ENCODE data around the gene FNDC3B. TPM values are rescaled to one million over a fixed set of nuclear protein-coding genes. Genes with fewer than 3 reads are reported as not detected.

FNDC3B gene
- total and polyA plus RNA-seq, 9 of the 15 experiments (the other 6 are each of a cell fraction or from before 2014, with no cell fraction given): 7.0 to 35.8 (median 16.2) TPM

- ChIA-PET POLR2A (no interaction called here), CTCF (ENCODE audit: low intra/inter-chr PET ratio) (no interaction called here)
- DNase-seq (ENCODE audit: extremely low read depth in 1 of 4, low spot score in 3 of 4): no peak
- Histone ChIP-seq H4K20me1 (replicated peaks; ENCODE audit: control insufficient read depth, insufficient read depth, low read length) (no peaks in the 10 kb centered on the region), H3K4me1 (replicated peaks in 1 of 2; ENCODE audit: control insufficient read depth in 2 of 2, insufficient read depth in 2 of 2, low read length in 2 of 2) (no peaks in the 10 kb centered on the region), H3K27me3 (ENCODE audit: control insufficient read depth in 2 of 2, insufficient read depth in 2 of 2, low read length in 2 of 2) (peaks cover 0 to 9% of the 10 kb centered on the region in 2 experiments; a peak in 2 of 5 replicates), H3K36me3 (ENCODE audit: control insufficient read depth, insufficient read depth, low read length) (no peaks in the 10 kb centered on the region), H3K27ac (ENCODE audit: extremely low read depth, low read depth, low read length) (no peak overlapping the region), H3K4me2 (ENCODE audit: insufficient read depth, low read length) (no peak overlapping the region), H3K9ac (ENCODE audit: insufficient read depth in 1 of 2, low read depth in 2 of 2, low read length in 2 of 2) (no peak overlapping the region), H3K9me3 (replicated peaks; ENCODE audit: control insufficient read depth, insufficient read depth, low read depth, low read length) (no peaks in the 10 kb centered on the region), H3K9me1 (ENCODE audit: control insufficient read depth, insufficient read depth, low read length) (no peaks in the 10 kb centered on the region), H3K4me3 (no peak overlapping the region), H3K79me2 (ENCODE audit: control insufficient read depth, insufficient read depth, low read length) (no peaks in the 10 kb centered on the region), H2AFZ (ENCODE audit: low read depth, low read length) (no peak overlapping the region)
- FAIRE-seq: no peak
- ATAC-seq: no peak
- intact Hi-C loops (cut with micrococcal nuclease): no loop called here
- BruUV-seq (replicated peaks): no TSS peak
- in situ Hi-C loops (cut with MboI): no loop called here
- TF ChIP-seq HMBOX1 (IDR thresholded peaks at IDR 0.05): no peak
- TF ChIP-seq ZNF586 (CRISPR knock-in tag; conservative IDR thresholded peaks at IDR 0.05): no peak
- TF ChIP-seq GABPB1 (CRISPR knock-in tag; IDR thresholded peaks at IDR 0.05): no peak
- TF ChIP-seq, protein P1, sequence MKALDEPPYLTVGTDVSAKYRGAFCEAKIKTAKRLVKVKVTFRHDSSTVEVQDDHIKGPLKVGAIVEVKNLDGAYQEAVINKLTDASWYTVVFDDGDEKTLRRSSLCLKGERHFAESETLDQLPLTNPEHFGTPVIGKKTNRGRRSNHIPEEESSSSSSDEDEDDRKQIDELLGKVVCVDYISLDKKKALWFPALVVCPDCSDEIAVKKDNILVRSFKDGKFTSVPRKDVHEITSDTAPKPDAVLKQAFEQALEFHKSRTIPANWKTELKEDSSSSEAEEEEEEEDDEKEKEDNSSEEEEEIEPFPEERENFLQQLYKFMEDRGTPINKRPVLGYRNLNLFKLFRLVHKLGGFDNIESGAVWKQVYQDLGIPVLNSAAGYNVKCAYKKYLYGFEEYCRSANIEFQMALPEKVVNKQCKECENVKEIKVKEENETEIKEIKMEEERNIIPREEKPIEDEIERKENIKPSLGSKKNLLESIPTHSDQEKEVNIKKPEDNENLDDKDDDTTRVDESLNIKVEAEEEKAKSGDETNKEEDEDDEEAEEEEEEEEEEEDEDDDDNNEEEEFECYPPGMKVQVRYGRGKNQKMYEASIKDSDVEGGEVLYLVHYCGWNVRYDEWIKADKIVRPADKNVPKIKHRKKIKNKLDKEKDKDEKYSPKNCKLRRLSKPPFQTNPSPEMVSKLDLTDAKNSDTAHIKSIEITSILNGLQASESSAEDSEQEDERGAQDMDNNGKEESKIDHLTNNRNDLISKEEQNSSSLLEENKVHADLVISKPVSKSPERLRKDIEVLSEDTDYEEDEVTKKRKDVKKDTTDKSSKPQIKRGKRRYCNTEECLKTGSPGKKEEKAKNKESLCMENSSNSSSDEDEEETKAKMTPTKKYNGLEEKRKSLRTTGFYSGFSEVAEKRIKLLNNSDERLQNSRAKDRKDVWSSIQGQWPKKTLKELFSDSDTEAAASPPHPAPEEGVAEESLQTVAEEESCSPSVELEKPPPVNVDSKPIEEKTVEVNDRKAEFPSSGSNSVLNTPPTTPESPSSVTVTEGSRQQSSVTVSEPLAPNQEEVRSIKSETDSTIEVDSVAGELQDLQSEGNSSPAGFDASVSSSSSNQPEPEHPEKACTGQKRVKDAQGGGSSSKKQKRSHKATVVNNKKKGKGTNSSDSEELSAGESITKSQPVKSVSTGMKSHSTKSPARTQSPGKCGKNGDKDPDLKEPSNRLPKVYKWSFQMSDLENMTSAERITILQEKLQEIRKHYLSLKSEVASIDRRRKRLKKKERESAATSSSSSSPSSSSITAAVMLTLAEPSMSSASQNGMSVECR (CRISPR knock-in tag; IDR thresholded peaks at IDR 0.05): no peak
- TF ChIP-seq PML (IDR thresholded peaks at IDR 0.05; ENCODE audit: low read length): no peak
- TF ChIP-seq CHD2 (IDR thresholded peaks at IDR 0.05; ENCODE audit: low read depth, low read length): no peak
- TF ChIP-seq GABPA (tag; conservative IDR thresholded peaks at IDR 0.05; ENCODE audit: low read depth): no peak
- TF ChIP-seq MAX (CRISPR knock-in tag; IDR thresholded peaks at IDR 0.05): no peak
- TF ChIP-seq, protein P2, sequence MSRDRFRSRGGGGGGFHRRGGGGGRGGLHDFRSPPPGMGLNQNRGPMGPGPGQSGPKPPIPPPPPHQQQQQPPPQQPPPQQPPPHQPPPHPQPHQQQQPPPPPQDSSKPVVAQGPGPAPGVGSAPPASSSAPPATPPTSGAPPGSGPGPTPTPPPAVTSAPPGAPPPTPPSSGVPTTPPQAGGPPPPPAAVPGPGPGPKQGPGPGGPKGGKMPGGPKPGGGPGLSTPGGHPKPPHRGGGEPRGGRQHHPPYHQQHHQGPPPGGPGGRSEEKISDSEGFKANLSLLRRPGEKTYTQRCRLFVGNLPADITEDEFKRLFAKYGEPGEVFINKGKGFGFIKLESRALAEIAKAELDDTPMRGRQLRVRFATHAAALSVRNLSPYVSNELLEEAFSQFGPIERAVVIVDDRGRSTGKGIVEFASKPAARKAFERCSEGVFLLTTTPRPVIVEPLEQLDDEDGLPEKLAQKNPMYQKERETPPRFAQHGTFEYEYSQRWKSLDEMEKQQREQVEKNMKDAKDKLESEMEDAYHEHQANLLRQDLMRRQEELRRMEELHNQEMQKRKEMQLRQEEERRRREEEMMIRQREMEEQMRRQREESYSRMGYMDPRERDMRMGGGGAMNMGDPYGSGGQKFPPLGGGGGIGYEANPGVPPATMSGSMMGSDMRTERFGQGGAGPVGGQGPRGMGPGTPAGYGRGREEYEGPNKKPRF (IDR thresholded peaks at IDR 0.05; ENCODE audit: low read depth, low read length): no peak
- no peak for TF ChIP-seq ZNF696 (CRISPR knock-in tag; conservative IDR thresholded peaks at IDR 0.05)
- no peak for TF ChIP-seq YY1 (IDR thresholded peaks at IDR 0.05; ENCODE audit: borderline replicate concordance in 1 of 3, control insufficient read depth in 1 of 3, extremely low read depth in 1 of 3, insufficient read depth in 3 of 3, insufficient read length in 1 of 3, insufficient replicate concordance in 2 of 3, low read depth in 1 of 3, low read length in 2 of 3)
- no peak for TF ChIP-seq RBM39 (optimal IDR thresholded peaks at IDR 0.05; ENCODE audit: low read depth, low read length)
- TF ChIP-seq RAD51 (IDR thresholded peaks at IDR 0.05; ENCODE audit: borderline replicate concordance, low read depth): no peak
- no peak for TF ChIP-seq ZNF561 (CRISPR knock-in tag; conservative IDR thresholded peaks at IDR 0.05)
- TF ChIP-seq MAFK (IDR thresholded peaks at IDR 0.05; ENCODE audit: low read length): no peak
- TF ChIP-seq POLR3A (IDR thresholded peaks at IDR 0.05; ENCODE audit: borderline replicate concordance, extremely low read depth, insufficient read depth, insufficient read length): no peak
Measured at GRCh38 chr3:172437713-172438112, 398.3 kb downstream of the FNDC3B start.
